Stimulated activated naive CD4-positive, alpha-beta T cell treated with Interleukin-2 at 50 U/mL for 16 hours (primary cell): ENCODE data around the gene AKAP8.
"Not testable (repeated sequence)": the region's sequence is repeated elsewhere in the genome, so short reads cannot be mapped to it uniquely, and the experiment has no call there.

Experiments used
- DNase-seq: peaks from one replicate; lab custom pipeline; 2025; lab: John Stamatoyannopoulos, UW

Gene AKAP8

DNA sequence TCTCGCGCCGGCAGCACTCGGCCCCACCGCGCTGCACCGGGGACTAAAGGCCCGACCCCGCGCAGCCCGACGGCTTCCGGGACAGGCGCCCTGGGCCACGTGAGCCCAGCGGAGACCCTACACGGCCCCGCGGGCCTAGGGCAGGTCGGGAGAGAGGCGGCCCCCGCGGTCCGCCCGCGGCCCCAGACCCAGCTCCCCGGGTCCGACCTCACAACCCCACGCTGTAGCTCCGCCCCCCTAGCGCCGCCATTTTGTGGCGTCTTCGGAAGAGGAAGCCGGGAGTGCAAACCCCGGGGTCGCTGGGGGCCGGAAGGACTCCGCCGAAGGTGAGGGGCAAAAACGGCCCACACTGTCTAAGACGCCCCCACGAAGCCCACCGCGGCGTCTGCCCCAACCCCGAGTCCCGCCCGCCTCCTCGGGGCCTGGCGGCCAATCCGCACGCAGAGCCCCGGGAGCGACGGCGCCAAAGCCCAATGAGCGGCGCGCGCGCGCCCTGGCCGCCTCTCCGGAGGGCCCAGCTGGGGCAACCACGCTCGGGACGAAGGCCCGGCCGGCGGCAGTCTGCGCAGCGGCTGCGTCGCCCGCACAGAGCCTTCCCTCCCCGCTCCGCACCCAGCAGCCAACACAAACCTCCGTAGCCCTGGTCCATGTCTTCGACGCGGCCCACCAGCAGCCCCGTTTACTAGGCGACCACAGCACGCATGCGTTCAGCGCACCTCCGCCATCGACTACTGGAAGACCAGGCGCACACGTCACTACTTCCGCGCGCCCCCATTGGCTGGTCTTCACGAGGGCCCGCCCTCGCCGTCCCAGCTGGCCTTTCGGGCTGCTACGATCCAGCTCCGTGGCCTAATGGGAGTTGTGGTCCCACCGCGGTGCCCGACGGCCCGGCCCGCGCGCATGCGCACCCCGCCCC lies at the start of gene AKAP8:
TSS of gene AKAP8 (minus strand) at position 705 of the 916 bp plus-strand sequence. CDS start at position 649, 56 bp downstream.
- peak; percentile 97 for DNase-seq

DNA sequence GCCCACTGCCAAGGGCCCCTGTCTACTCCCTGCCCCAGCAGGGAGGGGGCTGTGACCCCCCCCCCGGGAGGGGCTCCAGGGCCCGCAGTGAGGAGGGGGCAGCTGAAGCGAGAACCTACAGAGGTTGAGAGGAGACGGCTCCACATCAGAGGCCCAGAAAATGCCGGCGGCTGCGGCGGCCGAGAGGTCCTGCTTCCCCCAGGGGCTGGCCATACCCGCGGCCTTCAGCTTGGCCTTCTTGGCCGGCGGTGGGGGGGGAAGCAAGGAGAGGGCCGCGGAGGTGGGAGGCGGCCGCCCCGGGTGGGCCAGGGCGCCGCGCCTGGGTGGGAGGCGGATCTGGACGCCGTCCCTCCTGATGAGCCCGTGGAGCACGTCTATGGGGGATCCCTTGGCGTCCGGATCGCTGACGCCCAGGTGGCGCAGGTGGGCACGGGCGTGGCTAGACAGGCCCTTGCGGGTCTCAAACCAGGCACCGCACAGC lies 48.4 kb upstream of the AKAP8 start:
- no peak for DNase-seq

DNA sequence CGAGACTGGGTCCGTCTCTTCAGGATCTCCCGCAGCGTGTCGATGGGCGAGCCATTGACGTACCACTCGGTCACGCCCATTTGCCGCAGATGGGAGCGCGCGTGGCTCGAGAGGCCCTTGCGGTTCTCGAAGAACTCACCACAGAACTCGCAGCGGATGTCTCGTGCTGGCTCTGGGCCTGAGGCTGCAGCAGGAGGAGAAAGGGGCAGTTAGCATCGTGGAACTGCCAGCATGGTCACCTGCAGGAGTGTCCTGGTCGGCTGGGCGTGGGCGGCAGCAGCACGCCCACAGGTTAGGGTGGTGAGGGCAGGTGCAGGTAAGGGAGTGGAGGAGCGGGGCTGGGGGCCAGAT lies 47.7 kb upstream of the AKAP8 start:
- DNase-seq, result no peak

DNA sequence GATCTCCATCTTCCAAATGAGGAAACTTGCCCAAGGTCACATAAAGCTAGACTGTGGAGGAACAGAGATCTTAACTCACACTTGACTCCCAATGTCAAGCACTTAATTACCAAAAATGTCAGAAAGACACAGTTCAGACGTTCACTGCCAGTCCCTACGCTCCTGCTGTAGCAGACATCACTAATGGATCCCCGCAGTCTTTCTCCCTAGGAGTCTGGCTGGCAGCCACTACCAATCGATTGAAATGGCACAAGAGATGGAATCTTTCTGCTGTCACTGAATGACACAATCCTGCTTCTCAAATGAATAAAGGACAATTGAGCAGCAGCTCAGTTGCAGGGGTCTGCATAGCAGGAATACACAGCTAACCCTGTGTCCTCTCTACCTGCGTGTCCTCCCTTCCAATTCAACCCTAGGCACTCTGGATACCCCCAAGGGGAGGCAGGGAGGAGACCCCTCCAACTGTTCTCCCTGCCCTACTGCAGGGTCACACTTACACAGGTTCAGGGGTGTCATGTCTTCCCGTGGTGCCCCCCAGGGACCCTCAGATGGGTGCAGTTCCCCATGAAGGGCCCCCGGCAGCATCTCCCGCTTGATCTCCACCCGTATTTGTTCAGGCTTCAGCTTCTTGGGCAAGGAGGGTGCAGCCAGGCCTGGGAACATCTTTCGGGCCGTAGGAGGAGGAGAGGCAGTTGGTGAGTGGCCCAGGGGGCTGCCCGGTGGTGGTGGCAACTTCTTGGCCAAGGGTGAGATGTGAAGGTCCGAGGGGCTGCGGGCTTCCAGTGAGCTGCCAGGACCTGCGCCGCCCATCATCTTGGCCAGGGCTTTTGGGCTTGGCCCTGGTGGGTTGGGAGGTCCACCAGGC lies 47.1 kb upstream of the AKAP8 start:
- no peak for DNase-seq

DNA sequence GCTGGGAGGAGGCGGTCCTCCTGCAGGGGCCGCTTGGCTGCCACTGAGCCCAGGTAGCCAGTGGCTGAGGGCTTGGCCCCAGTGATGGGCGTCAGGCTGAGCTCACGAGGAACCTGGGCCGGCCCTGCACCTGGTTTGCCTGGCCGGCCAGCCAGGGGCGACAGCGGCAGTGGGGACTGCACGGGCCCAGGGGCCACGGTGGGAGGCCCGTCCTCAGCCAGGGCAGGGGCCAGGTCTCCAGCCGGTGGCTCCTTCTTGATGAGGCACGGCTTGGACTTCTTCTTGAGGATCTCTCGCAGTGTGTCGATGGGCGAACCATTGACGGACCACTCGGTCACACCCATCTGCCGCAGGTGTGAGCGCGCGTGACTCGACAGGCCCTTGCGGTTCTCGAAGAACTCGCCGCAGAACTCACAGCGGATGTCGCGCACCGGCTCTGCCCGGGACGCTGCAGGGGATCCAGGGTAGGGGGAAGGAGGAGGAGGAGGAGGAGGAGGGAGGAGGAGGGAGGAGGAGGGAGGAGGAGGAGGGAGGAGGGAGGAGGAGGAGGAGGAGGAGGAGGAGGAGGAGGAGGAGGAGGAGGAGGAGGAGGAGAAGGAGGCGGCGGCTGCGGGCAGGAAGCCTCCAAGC lies 45.8 kb upstream of the AKAP8 start:
- no peak for DNase-seq

DNA sequence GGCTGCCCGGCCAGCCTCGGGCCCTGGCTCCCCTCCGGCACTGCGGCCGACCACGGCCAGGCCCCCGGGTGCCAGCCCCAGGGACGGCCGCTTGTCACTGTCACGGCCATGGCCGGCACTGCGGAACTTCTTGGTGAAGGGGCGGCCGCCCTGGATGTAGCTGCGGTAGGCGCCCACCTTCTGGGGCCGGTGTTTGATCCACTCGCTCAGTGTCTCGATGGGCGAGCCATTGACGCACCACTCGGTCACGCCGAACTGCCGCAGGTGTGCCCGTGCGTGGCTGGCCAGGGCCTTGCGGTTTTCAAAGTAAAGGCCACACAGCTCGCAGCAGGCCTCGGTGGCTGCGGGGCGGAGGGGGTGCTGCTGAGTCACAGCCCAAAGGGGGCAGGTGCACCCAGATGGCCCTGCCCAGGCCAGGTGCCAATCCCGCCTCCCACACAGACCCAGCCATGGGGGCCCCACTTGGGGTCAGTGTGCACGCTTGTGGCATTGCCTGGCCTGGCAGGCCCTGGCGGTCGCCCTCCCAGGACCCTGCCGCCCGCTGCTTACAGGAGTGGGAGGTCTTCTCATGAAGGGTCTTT lies 45.2 kb upstream of the AKAP8 start:
- DNase-seq, result no peak

DNA sequence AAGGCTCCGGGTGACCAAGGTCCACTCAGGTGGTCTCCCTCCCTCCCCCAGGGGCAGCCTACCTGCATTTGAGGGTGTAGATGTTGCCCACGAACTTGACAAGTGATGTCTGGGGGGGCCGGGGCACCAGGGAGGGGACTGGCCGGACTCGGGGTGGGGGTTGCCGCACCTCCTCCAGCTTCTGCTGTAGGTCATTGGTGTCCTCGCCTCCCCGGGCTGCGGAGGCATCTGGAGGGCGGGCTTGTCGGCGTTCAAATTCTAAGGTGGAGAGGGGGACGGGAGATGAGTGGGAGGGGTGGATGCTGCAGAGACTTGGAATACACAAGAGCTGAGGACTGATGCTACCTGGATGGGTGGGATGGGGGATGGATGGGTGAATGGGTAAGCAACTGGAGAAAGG lies 44.5 kb upstream of the AKAP8 start:
- DNase-seq, result no peak

DNA sequence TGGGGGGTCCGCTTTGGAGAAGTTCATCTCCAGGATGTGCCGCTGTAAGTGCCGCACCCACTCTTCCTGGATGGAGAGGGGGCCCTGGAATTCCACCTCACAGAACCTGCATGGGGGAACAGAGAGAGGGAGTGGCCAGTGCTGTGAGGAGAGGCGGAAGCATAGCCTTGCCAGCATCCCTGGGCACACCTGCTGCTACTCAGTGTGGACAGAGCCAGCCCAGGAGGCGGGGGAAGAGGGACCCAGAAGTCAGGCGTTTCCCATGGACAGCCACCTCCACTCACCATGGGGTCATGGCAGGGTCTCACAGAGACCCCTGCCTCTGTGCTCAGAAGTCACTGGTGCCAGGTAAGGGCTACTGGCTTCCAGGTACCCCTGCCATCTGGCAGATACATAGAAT lies 43.5 kb upstream of the AKAP8 start:
- no peak for DNase-seq

DNA sequence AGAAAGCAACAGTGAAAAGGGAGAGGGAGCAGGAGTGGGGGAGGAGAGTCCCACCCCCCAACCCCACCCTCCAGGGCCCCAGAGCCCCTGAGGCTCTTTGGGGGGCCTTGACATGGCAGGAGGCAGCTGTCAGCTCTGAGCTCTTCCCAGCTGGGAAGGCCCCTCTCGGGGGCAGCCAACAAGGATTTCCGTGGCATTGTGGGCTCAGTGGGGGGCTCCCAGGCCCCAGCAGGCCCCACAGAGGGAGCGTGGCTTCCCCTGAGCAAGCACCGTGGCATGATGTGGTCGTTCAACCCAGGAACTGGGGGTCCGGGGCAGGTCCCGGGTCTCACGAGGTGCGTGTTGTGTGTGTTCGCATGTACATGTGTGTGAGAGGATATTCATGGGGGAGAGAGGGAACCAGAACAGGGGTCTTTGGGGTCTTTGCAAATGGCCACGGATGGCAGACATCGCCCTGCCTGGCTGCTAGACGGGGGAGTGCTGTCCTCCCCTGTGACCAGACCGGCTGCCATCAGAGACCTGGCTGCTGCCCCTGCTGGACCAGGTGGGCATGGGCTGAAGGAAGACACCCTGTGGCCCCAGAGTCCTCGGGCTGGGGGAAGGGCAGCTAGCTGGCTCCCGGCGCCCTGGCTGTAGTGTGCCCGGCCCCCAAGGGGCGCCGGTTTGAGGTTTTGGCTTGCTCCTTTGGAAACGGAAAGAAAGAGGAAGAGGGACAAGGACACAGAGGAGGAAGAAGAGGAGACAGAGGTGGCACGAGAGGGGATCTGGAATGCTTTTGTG lies 42.9 kb upstream of the AKAP8 start:
- DNase-seq, result no peak

DNA sequence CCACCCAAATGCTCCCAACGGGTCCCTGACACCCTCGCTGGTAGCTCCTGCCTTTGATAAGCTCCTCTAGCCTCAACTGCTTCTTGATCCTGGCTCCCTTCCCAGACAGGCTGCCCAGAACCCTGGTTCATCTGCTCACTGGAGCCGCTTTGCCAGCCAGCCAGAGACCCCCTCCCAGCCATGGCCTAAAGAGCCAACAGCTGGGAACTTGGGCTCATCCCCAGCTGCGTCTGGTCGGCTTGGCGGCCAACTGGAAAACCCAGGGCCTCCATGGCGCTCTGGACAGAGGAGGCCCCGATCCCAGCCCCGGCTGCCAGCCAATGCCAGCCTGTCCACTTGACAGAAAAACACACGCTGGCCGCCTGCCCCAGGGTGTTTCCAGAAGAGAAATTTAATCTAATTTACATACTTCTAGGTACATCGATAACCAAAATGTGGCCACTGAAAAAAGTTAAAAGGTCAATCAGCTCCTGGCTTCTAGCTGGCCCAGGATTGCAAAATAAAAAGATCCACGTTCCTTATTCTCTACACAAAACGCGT lies 42.2 kb upstream of the AKAP8 start:
- no peak for DNase-seq

DNA sequence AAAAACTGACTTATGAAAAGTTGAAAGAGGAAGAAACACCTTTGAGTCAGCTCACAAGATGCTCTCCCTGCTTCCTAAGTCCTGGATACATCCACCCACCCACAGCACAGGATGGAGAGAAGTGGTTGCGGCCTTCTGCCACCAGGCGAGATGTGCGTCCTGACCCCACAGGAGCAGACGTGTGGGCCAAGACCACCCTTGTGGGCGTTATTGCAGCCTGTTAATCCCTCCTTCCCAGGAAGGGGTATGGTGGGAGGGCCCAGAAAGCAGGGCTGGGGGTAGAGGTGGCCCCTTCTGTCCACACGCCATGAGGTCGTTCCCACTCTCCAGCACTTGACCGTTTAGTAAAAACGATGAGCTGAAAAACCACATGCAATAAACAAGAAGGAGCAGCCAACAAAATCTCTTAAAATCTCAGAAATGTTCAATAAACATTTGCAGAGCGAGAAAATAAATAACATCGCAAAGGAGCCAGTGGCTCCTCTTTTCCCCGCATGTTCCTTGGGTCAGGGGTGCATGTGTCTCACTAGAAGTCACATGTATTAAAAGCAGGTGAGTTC lies 41.6 kb upstream of the AKAP8 start:
- no peak for DNase-seq

DNA sequence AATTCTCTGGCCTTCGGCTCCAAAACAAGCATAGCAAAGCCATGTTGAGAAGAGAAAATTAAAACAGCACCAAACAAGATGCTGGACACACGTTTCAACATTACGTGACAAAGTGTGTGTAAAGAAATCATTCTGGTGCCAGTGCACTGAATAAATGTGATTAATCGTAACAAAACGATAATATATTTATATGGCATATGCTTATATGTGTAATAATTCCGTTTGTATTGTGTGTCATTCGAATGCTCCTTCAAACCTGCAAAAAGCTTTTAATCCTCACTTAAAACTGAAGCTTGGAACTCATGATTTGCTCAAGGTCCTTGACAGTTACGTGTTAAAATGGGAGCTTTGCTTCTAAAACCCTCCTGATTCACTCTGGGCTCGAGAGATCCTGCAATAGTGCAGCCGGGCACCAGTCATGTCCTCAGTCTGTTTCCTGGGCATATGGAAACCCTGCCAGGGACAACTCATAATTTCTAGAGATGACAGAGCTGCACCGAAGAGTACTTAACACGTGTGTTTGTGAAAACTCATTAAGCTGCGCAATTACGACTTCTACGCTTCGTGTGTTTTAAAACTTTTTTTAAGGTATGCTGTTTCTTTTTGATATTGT lies 39.9 kb upstream of the AKAP8 start:
- DNase-seq, result no peak

DNA sequence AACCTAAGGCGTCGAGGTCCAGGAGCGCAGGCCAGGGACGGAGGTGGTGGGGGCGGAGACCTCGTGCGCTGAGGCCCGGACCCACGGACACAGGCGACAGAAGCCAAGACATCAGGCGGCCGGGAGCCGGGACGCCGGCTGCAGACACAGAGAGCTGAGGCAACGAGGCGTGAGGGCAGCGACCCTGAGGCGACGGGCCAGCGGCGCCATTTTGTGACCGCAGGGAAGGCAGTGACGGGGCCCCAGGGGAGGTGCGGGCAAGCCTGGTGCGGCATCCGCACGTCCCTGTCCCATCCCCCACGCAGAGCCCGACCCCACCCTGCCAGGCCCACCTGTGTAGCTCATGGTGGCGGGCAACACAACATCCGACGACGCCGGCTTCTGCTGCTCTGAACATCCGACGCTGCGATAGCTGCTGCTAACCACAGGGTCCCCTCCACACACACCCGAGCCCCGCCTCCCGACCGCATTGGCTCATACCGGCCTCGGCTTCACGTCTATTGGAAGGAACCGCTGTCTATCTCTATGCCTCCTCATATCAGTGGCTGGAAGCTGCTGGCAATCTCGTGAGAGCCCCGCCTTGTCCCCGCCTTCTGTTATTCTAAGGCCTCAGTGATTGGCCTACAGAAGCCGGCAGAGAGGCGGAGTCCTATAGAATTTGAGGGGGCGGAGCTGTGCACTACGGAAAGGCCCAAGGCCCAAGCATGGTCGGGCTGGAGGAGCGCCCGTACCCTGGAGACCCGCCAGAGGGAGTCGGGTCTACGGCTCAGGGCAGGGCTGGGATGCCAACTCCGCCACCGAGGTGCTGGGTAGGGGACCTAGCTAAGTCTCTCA lies 39.2 kb upstream of the AKAP8 start, which contains the start of gene AKAP8L:
TSS of gene AKAP8L (minus strand) at position 410 of the 834 bp plus-strand sequence. CDS start at position 345, 65 bp downstream.
- DNase-seq, result peak; percentile 99

DNA sequence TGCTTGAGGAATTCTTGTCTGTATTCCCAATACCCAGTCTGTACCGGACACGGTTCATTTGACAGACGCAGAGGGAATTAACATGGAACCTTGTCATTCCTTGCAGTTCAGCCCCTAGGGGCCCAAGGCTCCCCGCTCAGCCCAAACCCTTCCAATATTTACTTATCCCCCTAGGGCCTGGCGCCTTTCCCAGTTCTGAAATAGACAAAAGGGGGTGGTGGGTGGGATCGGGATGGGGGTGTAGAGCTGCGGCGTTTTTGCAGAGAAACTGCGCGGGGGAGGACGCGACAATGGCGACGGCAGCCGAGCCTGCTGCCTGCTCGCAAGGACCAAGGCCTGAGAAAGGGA lies 38.6 kb upstream of the AKAP8 start:
- no peak for DNase-seq

DNA sequence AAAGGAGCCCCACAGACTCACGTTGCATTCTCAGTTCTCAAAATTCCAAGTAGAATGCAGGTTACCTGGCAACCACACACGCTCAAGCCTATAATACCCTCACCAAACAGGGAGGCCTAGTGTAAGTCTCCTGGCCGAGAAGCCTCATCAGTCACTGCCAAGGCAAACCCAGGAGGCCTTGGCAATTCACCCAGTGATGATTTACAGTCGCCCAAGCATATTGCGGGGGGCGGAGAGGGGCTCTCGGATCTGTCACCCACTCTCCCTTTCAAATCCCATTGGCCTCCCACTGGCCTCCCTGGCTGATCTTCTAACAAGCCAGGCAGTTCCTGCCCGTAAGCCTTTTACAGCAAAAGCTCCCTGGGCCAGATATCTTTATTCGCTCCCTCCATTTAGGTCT lies 38.1 kb upstream of the AKAP8 start:
- no peak for DNase-seq

DNA sequence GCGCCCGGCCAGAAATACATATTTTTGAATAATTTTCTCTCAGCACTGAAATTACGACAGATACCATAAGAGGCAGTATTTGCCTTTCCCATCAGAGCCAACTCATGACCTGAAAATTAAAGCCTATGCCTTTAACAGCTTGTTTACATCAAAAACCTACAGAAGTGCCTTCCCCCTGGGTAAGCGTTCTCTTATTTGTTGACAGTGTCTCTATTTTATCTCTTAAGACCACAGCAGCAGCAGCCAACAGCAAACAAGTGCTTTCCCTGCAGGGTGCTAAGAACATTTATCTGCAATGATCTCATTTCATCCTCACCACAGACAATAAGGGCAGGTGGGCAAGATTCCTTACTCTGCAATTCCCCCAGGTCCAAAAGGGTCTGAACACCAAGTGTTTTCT lies 33.2 kb upstream of the AKAP8 start:
- DNase-seq, result no peak

DNA sequence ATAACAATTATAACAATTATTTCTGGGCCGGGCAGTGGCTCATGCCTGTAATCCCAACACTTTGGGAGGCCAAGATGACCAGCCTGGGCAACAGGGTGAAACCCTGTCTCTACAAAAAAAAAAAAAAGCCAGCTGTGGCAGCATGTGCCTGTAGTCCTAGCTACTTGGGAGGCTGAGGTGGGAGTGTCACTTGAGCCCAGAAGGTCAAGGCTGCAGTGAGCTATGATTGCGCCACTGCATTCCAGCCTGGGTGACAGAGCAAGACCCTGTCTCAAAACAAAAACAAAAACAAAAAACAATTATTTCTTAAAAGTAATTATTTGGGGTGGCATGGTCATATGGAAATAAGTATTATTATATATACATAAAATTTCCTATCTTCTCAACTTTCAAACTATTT lies 31.8 kb upstream of the AKAP8 start:
- not testable (repeated sequence) for DNase-seq

DNA sequence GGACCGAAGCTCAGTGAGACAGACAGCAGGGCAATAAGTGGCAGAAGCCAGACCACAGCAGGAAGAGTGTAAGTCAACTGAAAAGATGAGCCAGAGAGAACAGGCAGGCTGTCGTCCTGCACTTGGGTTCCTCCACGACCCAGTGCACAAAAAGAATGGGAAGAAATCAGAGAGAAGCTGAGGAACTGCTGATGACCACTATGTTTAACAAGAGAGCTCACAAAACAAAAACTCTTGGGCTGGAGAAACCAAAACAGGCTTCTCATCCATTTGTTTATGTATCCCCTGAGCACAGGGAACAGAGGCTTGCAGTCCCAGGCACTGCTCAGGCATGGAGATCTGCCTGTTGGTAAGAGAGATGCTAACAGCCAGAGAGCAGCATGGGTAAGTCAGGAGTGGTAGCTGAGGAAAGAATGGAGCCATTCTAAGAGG lies 25.2 kb upstream of the AKAP8 start:
- DNase-seq, result no peak

DNA sequence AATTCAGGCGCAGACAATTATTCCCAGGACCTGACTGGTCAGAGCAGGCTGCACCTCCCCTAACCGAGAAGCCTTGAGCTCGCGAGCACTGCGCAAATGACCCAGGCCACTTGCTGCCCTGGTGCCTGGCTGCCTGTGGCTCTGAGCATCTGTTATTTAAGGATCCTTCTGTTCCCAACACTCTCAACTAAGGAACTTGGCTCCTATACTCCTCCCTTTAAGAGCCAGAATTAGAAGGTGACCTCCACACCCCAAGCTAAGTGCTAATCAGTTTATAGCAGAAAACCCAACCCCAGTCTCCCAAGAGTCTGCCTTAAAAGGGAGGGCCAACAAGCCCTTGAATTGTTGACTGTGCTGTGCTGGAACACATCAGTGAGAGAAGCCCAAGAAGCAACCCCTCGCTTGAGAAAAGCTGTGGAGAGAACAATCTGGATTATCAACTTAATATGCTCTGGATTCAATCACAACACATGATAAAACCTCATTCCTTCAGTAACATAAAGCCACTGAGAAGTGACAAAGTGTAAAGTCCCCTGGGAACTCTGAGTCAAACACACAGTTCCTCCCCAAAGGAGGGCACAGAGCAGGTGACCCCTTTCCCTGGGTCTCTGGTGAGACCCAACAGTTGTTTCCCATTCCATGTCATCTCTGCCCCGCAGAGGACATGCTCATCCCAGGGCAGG lies 24.7 kb upstream of the AKAP8 start:
- no peak for DNase-seq
